HG02571 (cell line): ENCODE data around the gene CDKN1A.
"Not testable (repeated sequence)": the region's sequence is repeated elsewhere in the genome, so short reads cannot be mapped to it uniquely, and the experiment has no call there.

ENCODE experiments used
- ATAC-seq: cut with Tn5 transposase; IDR thresholded peaks from one replicate; pipeline ENCODE4 v1.9.1; 2021; ENCODE audit warnings: mild to moderate bottlenecking, moderate library complexity; ENCODE audit not compliant: unreplicated experiment

CDKN1A gene

DNA sequence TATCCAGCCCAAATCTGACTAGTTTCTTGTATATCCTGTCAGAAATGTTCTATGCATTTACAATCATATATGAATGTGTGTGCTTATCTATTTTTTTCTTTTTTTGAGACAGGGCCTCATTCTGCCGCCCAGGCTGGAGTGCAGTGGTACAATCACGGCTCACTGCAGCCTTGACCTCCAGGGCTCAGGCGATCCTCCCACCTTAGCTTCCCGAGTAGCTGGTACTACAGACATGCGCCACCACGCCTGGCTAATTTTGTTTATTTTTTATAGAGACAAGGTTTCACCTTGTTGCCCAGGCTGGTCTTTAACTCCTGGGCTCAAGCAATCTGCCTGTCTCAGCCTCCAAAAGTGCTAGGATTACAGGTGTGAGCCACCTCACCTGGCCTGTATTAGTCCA lies 16.1 kb downstream of the CDKN1A start:
- no peak for ATAC-seq

DNA sequence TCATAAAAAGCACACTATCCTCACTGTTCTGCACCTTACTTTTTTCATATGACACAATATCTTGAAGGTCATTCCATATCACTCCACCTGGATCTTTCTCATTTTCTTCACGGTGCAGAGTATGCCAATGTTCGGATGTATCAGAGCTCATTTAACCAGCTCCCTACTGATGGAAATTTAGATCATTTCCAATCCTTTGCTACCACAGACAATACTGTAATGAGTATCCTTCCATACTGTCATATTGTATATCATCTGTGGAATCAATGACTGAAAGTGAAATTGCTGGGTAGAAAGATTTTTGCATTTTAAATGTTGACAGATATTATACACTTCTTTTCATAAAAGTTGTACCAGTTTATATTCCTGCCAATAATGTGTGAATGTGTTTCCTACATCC lies 16.9 kb downstream of the CDKN1A start:
- ATAC-seq, result no peak

DNA sequence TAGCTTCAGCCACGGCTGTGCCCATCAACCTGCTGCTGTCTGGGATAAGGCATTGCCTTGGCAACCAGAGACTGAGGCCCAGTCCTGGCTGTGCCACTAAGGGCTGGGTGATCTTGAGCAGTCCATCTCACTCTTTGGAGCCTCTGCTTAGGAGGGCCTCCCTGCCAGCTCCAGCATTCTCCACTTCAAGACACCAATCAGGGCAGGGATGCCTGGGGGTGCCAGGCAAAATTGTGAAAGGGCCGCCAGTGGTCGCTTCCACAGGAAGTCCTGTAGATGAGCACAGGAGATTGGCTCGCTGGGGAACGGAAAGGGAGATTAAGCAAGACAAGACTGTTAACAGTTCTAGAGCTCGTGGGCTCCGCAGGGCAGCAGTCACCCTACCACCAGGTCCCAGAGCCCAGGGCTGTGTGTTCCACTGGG lies 19.0 kb downstream of the CDKN1A start, which contains the start of gene RAB44:
RAB44 (plus strand) TSS at position 346 of the 423 bp plus-strand sequence. CDS start 6,410 bp downstream, outside the sequence.
- no peak for ATAC-seq

DNA sequence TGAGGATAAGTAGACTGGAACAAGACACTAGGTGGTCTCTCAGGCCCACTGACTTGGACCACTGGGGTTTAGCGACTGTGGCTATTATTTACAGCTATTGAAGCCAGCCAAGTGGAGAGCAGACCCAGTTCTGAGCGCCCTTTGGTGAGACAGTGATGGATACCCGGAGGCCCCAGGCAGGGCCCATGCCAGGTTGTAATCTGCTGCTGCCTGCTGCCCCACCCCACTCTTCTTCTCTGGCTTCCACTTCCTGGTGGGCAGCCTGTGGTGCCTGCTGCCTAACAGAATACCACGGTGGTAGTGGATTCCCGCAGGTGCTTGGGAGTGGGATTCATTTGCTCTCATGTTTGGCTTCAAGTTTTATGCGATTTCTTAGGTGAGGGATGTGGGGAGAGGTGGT lies 19.7 kb downstream of the CDKN1A start:
- no peak for ATAC-seq

DNA sequence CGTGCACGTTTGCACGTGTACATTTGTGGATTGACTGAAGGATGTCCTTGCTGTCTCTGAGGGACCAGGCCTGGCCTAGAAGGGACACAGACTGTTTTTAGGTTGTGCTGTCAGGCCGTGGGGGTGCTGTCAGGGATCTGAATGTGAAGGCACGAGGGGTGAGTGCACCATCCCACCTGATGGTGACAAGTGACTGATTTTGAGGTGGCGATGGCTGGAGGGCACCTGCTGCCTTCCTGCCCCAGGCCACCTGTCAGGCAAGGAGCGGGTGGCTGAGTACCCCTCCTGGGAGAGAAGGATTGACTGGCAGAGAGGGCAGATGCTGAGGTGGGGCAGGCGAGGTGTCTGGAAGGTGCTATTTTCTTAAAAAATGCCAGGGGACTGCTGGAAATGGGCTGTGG lies 20.4 kb downstream of the CDKN1A start:
- ATAC-seq, result no peak

DNA sequence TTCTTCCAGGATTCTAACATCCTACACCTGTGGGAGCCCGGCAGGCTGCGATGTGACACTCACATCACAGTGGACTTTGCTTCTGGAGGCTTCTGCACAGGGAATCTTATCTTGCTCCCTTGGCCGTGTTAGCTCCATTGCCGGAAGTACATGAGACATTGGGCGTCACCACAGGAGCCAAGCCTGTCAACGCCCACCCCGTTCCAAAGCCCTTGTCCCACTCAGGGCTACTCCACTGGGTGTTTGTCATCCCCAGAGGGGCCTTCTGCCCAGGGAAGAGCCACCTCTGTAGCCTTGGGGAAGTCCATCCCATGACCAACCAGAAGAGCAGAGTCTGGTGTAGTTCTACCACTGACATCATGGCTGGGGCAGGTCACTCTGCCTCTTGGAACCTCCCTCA lies 20.8 kb downstream of the CDKN1A start:
- ATAC-seq, result no peak

DNA sequence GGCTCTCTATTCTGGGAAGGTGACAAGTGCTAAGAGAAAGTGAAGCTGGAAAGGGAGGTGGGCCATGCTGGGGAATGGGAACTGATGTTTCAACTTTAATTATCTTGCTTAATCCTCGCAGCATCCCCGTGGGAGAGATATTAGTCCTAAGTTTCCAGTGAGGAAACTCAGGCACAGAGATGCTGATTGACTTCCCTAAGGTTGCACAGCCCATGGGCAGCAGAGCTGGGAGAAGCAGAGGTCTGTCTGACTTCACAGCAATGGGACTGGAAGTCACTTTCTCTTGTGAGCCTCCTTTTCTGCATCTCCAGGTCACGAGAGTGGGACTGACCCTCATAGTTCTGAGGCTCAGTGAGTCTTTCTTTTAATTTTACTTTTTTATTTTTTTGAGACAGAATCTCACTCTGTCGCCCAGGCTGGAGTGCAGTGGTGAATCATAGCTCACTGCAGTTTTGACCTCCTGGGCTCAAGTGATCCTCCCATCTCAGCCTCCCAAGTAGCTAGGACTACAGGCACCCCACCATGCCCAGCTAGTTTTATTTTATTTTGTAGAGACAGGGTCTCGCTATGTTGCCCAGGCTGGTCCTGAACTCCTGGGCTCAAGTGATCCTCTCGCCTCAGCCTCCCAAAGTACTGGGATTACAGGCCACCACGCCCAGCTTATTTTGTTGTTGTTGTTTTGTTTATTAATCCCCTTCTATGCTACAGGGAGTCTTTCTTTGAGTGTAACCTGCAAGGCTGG lies 21.7 kb downstream of the CDKN1A start:
- ATAC-seq, result no peak

DNA sequence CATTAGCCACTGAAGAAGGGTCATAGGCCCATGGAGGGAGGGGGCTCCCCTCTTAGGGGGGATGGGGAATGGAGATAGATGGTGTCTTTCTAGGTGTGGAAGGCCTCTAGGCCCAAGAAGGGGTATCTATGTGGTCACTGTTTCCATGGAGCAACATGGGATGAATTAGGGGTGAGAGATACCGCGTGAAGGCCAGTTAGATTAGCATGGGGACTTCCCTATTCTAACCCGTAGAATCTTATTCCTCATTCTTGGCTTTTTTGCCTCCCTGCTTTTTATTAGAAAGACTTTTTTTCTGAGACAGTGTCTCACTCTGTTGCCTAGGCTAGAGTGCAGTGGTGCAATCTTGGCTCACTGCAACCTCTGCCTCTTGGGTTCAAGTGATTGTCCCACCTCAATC lies 22.3 kb downstream of the CDKN1A start:
- no peak for ATAC-seq

DNA sequence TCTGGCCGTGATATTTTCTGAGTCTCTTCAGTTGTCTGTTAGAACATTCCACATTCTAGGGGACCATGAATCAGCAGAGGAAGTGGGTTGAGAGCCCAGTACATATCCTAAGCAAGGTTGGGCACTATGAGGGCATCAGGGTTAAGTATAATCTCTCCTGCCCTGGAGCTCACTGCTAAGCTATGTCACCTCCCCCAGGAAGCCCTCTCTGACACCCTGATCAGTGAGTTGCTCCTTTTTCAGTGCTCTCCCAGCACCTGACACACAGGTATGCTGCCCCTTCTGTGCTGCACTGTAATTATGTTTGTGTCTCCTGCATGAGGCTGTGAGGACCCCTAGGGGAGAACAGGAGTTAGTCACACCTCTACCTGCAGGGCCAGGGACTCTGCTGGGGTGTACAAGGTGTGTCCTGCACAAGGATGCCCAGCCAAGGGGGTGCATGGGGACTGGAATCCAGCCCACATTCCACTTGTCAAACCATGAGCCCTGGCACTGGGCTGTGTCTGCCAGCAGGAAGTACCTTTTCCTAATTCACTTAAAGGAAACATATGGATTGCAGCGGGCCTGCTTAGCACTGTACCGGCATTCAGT lies 23.0 kb downstream of the CDKN1A start:
- no peak for ATAC-seq

DNA sequence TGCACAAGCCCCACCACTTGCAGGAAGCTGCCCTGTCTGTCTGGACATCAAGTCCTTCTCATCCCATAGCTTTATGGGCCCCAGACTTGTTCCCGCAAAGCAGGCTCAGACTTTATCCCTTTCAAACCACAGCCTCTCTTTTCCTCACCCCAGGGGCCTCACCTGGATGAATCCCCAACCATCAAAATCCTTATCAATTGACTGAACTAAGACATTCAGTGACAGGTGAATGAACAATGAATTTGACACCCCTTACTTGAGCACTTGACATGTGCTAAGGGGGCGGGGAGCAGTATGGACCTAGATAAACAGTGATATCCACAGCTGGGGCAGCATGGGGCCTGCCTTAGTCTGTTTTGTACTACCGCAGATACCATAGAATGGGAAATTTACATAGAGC lies 24.1 kb downstream of the CDKN1A start:
- no peak for ATAC-seq

DNA sequence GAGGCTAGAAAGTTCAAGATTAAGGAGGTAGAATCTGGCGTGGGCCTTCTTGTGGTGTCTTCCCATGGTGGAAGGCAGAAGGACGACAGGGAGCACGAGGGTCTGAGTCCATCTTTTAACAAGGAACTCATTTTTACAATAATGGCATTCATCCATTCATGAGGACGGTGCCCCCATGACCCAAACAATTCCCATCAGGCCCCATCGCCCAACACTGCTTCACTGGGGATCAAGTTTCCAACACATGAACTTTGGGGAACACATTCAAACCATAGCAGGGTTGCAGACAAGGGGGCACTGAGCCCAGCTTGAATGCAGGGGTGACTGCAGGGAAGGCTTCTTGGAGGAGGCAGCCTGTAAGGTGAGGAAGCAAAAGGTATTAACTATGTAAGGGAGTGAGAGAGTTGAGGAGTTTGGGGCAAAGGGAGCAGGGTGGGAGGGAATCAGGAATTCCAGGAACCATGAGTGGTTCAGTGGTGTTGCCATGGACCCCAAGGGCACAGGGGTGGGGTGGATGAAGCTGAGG lies 24.6 kb downstream of the CDKN1A start:
- no peak for ATAC-seq

DNA sequence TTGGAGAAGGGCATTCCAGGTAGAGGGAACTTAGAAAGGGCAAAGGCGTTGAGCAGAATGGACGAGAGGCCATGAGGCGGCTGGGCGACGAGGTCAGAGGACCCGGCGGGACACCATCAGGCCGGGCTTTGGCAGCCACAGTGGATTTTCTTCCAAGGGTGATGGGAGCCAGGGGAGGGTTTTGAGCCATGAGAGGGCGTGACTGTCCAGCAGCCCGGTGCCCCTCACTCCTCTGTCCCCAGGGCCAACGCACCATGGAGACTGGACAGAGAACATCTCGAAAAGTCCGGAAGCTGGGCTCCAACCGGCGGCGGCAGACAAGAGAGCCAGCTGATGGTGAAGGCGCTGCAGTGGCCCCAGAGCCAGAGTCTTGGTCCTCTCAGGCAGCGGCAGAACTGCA lies 25.5 kb downstream of the CDKN1A start:
- ATAC-seq, result no peak

DNA sequence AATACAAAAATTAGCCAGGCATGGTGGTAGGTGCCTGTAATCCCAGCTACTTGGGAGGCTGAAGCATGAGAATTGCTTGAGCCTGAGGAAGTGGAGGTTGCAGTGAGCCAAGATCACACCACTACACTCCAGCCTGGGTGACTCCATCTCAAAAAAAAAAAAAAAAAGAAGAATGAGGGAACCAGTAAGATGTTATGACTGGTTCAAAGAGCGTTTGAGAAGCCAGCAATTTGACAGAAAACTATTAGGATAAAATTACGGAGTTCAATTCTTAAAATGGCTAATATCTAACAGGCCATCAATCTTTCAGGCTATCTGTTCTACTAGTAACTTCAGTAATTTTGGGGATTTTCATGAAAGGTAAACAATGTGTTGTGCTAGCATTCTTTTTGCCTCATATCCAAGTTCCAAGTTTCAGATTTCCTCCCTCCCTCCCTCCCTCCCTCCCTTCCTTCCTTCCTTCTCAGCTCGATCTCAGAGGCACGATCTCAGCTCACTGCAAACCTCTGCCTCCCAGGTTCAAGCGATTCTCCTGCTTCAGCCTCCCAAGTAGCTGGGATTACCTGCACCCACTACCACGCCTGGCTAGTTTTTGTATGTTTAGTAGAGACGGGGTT lies 26.6 kb downstream of the CDKN1A start:
- ATAC-seq, result not testable (repeated sequence)

DNA sequence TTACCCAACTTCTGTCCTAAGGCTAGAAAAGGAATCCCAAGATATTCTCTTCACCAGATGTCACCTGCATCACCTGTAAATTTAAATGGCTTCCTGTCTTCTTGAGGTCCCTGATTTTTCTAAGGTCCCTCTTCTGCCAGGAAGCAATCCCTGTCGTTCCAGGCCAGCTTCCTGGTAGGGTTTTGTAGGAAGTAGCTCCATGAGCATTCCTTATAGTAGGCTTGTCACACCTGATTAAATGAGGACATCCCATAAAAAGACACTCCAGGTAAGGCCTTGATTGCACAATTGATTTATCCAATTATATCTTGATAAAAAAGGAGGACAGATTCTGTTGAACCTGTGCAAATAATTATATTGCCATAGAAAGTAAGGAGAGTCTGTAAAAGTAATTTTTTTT lies 27.8 kb downstream of the CDKN1A start:
- ATAC-seq, result no peak

DNA sequence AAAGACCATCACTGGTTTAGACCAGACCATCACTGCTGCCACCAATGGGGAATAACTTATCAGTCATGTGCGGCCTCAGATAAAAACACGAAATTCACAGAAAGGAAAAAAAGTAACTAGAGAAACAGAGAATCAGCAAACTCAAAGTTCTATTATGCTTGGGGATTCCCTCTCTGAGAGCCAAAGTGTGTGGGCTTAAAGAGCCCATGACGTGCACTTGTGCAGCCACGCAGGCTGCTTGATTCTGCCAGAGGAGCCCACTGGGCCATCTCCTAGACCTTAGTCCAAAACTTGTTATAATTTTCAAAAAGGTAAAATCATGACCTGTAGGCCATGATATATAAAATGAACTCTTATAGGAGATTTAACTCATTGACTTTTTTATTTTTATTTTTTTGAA lies 34.3 kb downstream of the CDKN1A start:
- no peak for ATAC-seq

DNA sequence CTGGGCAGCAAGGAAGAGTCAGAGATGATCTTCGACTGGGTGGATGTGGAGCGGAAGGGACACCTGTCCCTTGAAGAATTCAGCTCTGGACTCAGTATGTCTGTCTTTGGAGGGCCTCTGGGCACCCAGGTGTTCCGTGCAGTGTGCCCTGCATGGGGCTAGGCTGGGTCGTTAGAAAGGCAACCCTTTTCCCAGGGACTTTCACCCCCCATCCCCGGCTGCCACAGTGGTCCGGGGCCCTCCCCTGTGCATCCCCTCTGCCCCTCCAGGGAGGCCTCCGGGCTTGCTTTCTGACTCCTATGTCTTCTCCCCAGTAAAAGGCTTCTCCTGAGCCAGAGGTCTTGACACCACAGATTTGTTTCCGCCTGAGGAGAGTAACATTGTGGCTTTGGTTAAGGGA lies 35.3 kb downstream of the CDKN1A start:
- no peak for ATAC-seq

DNA sequence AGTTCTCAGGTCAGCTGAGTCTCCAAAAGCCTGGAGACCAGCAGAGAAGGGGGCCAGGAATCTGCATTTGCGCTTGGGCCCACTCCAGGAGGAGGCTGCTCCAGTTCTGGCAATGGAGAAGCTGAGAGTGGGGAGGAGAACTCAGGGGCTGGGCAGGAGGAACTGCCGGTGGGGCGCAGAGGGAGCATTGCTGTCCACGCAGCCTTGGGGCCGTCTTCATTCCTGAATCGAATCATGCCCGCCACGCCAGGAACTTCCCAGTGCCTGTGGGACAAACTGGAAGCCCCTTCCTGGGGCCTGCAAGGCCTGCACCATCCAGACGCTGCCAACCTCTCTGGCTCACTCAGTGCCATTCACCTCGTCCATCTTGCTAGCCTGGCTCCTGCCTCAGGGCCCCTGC lies 36.0 kb downstream of the CDKN1A start:
- no peak for ATAC-seq

DNA sequence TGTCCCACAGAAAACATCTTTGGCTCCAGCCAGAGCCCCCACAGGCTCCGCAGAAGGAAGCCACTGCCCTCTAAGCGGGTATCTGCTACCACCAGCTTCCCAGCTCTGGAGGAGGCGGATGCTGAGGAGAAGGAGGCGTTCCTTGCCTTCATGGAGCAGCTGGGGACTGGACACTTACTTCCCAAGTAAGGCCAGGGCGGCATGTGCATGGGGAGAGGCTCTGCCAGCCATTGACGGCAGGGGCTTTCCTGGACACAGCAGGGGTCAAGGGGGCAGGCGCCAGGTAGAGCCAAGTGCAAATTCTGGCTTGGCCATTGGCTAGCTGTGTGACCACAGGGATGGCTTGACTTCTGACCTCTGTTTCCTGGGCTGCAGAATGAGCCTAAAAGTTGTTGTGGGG lies 37.0 kb downstream of the CDKN1A start:
- ATAC-seq, result no peak

DNA sequence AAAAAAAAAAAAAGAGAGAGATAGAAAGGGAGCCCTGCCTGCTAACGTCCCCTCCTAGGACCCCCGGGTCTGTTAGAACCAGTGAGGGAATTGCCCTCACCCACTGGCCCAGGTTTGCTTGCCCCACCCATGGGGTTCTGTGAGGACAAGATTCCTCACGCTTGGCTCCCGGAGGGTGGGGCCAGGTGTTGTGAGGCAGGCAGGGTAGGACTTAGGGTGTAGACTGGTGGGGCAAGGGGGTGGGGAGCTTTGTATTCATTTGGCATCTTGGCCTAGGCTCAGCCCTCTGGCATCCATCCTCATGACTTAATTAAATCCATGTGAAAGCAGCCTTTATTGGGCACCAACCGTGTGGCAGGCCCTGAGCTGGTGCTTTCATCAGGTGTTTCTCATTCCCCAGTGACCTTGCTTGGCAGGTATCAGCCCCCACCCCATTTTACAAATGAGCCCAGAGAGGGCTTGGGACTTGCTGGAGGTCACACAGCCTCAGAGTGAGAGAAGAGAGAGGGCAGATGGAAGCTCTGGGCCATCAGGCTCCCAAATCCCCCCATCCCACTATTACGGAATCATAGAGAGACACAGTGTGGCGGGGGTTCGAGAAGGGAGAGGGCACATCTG lies 38.1 kb downstream of the CDKN1A start:
- ATAC-seq, result no peak

DNA sequence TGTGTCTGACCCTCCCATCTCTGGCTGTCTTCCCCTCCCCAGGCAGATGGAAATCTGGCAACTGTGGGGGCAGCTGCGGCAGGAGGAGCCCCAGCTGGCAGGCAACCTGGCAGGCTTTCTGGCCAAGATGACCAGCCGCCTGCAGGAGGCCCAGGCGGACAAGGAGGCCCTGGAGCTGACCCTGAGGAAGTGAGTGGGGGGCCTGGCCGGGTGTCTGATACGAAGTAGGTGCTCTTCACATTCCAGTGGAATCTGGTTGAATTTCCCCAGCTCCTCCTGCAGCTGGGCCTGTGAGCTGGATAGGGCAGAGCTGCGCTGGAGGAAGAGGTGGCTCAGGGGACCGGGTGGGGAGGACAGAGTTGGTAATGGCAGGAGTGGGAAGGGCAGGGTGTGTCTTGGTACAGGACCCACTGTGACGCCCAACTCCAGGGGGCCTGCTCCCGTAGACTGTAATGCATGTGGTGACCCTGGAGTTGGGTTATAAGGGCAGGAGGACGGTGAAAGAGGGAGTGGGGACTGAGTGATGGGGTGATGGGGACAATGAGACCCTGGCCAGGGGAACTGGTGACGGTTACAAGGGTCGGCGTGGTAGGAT lies 38.8 kb downstream of the CDKN1A start:
- no peak for ATAC-seq

DNA sequence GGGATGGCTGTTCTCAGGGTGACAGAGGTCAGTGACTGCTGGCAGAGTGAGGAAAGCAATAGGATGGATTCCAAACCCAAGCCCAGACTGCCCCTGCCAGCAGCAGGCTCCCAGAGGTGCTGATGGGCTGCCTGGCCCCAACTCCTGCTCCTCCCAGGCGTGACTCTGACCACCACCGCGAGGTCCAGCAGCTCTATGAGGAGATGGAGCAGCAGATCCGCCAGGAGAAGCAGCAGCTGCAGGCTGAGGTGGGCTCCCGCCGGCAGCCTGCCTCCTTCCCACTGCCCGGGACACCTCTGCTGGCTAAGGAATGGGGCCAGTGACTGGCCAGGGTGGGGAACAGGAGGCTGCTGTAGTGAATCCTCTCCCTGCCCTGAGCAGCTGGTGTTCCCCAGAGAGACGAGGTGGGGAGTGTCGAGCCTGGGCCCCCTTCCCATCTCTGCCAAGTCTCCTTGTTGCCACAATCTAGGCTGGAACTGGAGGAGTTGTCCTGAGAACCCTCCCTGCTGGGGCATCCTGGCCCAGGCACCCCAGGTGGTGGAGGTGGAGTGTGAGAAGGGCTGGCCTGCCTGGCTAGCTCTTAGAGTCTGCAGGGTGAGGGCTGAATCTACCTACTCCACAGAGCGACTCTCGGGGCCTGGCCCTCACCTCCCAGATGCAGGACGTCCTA lies 39.5 kb downstream of the CDKN1A start:
- ATAC-seq, result no peak
